Measurements from ENCODE around the gene PPP1R14B.

PPP1R14B gene

DNA sequence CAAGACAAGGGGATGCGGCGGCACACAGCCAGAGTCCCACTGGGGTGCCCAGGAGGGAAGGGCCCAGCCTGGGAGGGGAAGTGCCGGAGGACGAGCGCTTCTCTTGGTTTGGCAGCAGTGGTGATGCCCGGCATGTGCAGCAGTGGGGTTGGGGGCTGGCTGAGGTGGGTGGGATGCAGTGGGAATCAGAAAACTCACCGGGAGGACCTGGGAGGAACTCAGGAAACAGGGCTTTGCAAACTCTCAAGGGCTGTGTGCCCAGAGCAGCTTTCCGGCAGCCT lies 37.2 kb downstream of the PPP1R14B start:
- Mint-ChIP-seq H3K4me3 (no peak overlapping the region), H3K9me3 (no peaks in the 10 kb centered on the region), H3K27ac (ENCODE audit: low read depth) (no peak overlapping the region), H3K27me3 (no peaks in the 10 kb centered on the region), H3K4me1 (peaks cover 39% of the 10 kb centered on the region), H3K36me3 (ENCODE audit: insufficient read depth) (peaks cover 30% of the 10 kb centered on the region)
- DNase-seq (ENCODE audit: low spot score in 2 of 2) (no peak), ATAC-seq (replicated peaks; ENCODE audit: extremely low read depth, poor library complexity, severe bottlenecking) (no peak)

DNA sequence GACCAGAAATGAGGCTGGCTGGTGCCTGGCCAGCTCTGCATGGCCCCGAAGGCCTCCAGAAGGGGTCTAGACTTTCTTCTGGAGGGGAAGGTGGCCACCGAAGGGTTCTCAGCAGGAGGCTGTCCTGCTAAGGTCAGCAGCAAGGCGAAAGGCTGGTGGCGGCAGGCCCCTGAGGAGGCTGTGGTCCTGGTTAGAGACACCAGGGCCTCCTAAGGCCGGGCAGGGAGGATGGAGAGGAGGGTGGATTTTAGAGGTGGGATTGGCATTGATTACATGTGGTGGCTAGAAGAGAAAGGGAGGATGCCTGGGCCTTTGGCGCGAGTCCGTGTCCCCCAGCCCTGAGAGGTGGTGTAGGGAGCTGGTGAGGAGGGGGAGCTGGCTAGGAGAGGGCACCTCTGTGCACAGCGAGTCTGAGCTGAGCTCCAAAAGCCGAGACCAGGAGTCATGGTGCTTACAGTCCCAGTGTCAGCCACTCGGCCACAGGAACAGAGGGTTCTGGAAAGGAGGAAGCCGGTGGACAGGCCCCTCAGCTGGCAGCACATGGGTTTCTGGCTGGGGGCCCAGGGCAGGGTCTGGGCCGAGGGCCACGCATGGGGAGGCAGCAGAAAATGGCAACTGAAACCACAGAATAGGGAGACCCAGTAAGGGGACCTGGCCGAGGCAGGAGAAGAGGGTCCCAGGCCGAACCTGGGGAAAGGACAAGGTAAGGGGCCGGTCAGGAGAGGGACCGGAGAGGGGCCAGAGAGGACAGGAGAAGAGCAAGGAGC lies 37.8 kb downstream of the PPP1R14B start:
- Mint-ChIP-seq H3K27ac (ENCODE audit: low read depth) (peak overlapping the region; percentile 86), H3K4me1 (peaks cover 43% of the 10 kb centered on the region), H3K9me3 (no peaks in the 10 kb centered on the region), H3K4me3 (peak overlapping the region; percentile 89), H3K36me3 (ENCODE audit: insufficient read depth) (peaks cover 32% of the 10 kb centered on the region), H3K27me3 (no peaks in the 10 kb centered on the region)
- ATAC-seq (replicated peaks; ENCODE audit: extremely low read depth, poor library complexity, severe bottlenecking) (no peak), DNase-seq (ENCODE audit: low spot score in 2 of 2) (no peak)

DNA sequence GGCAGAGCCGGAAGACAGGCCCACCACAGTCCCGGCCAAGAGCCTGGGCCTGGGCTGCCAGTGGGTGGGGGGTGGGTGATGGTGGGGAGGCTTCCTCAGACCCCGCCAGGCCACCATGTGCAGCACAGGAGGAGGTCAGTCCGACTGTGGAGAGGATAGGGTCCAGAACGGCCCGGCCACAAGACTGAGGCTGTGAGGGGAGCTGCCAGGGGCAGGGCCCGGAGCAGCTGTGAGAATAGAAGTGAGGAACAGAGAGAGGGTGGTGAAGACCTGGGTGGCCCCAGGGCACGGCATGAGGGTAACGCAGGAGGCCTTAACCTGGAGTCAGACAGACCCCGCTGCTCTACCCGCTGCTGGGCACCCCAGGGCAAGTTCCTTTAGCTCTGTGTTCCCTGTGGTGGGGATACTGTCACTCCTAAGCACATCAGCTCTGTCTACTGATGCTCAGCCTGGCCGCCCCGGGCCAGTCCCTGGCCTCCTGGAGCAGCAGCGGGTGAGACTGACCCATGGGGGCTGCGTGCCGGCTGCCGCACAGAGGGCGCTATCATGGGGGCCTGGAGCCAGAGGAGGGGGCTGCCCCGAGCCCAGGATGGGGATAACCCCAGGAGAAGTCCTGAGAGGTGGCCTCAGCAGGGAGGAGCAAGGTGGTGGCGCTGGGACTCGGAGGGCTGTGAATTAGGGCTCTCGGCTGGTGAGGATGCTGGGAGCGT lies 38.5 kb downstream of the PPP1R14B start:
- peak overlapping the region; percentile 89 for H3K4me3 Mint-ChIP-seq
- H3K36me3 Mint-ChIP-seq (ENCODE audit: insufficient read depth): peaks cover 32% of the 10 kb centered on the region
- no peaks in the 10 kb centered on the region for H3K27me3 Mint-ChIP-seq
- peaks cover 47% of the 10 kb centered on the region for H3K4me1 Mint-ChIP-seq
- ATAC-seq (replicated peaks; ENCODE audit: extremely low read depth, poor library complexity, severe bottlenecking): no peak
- no peaks in the 10 kb centered on the region for H3K9me3 Mint-ChIP-seq
- no peak for DNase-seq (ENCODE audit: low spot score in 2 of 2)
- peak overlapping the region; percentile 86 for H3K27ac Mint-ChIP-seq (ENCODE audit: low read depth)

DNA sequence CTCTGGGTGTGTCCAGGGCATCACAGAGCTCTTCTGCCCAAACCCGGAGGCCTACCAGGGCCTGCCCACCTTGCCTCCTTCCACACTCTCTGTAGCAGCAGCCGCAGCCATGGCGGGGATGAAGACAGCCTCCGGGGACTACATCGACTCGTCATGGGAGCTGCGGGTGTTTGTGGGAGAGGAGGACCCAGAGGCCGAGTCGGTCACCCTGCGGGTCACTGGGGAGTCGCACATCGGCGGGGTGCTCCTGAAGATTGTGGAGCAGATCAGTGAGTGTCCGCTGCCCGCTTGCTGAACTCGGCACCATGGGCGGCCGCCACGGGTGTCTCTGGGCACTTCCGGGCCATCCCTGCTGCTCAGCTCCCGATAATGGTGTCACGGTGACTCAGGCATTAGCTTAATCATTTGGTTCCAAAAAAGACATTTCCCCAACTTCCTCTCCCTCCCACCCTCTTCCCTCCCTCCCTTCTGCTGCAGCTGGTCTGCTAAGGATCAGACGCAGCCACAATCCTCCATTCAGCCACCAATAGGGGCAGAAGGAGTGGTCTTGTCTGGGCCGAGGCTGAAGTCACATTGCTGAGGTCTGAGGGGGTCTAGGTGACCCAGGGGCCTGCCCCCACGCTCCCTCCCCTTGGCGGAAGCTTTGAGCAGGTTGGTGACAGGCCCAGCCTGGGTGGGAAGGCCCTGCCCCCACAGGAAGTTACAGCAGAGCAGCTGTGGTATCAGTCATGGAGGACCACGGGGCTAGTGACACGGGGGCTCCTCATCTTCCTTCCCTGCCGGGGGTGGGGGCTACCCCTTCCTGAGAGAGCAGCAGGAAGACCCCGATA lies 39.3 kb downstream of the PPP1R14B start:
- Mint-ChIP-seq H3K36me3 (ENCODE audit: insufficient read depth) (peaks cover 29% of the 10 kb centered on the region), H3K9me3 (no peaks in the 10 kb centered on the region), H3K27me3 (no peaks in the 10 kb centered on the region), H3K4me1 (peaks cover 46% of the 10 kb centered on the region), H3K4me3 (peak overlapping the region; percentile 89), H3K27ac (ENCODE audit: low read depth) (peak overlapping the region; percentile 86)
- DNase-seq (ENCODE audit: low spot score in 2 of 2) (peak; percentile 52 to 62), ATAC-seq (replicated peaks; ENCODE audit: extremely low read depth, poor library complexity, severe bottlenecking) (peak; percentile 76)

DNA sequence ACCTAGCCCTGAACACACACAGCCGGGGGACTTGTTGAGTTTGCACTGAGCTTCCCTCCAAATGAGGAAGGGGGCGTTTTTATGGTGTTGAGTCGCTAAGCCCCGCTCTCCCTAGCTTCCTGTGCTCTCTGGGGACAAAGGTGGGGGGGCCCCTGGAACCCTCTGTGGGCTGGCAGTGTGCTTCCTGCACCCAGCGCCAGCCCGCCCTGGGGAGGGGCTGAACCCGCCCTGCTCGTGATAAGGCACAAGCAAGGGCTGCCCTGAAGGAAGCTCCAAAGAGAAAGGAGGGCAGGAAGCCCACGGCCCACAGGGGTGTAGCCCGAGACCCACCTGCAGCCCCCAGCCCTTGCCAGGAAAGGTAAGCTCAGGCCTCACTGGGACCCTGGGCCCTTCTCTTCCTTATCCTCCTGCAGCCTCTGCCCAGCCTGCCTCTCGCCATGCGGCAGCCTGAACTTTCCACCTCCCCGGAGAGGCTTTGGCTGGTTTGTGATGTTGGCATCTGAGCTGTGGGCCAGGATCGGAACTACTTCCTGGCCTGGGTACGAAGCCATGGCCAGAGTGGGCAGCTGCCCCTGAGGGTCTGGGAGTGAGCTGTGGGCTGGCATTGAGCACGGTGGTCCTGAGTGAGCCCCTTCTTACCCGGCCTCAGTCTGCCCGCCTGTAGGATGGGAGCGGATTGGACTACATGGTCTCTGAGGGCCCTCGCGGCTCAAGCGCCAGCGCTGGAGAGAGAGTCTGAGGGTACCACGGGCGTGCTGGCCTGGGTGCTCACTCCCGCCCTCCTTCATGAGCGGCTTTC lies 40.1 kb downstream of the PPP1R14B start, which contains the start of gene FERMT3:
FERMT3 (plus strand) TSS at position 265 of the 799 bp plus-strand sequence. CDS start 644 bp downstream, outside the sequence.
- ATAC-seq (replicated peaks; ENCODE audit: extremely low read depth, poor library complexity, severe bottlenecking) (peak; percentile 66), DNase-seq (ENCODE audit: low spot score in 2 of 2) (peak in 1 of 2 donors; percentile 49)
- Mint-ChIP-seq H3K36me3 (ENCODE audit: insufficient read depth) (peaks cover 33% of the 10 kb centered on the region), H3K4me3 (peak within 1 kb of the TSS; percentile 89), H3K9me3 (no peaks in the 10 kb centered on the region), H3K27me3 (no peaks in the 10 kb centered on the region), H3K27ac (ENCODE audit: low read depth) (peak within 1 kb of the TSS; percentile 86), H3K4me1 (peaks cover 40% of the 10 kb centered on the region)

DNA sequence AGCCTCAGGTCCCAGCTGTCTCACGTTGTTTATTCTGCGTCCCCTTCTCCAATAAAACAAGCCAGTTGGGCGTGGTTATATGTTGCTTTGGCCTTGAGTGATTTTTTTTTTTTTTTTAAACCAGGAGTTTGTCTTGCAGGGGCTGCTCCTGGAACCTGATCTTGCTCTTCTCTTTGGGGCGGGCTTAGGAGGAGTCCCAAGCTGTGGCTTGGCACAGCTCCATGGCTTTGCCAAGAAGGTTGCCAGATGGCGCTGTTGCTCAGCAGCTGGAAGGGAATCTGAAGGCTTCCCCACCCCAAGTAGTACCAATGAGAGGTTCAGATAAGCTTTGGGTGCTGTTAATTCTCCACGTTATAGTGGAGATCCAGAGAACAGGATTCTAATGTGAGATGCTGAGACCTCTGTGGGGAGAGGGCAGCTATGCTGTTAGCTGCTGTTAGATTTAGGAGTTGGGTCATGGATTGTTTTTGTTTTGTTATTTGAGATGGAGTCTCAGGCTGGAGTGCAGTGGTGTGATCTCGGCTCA lies 42.2 kb downstream of the PPP1R14B start:
- H3K27ac Mint-ChIP-seq (ENCODE audit: low read depth): peak overlapping the region; percentile 62
- DNase-seq (ENCODE audit: low spot score in 2 of 2): peak; percentile 70 to 80
- H3K27me3 Mint-ChIP-seq: no peaks in the 10 kb centered on the region
- H3K36me3 Mint-ChIP-seq (ENCODE audit: insufficient read depth): peaks cover 50% of the 10 kb centered on the region
- H3K4me1 Mint-ChIP-seq: peaks cover 34% of the 10 kb centered on the region
- H3K9me3 Mint-ChIP-seq: no peaks in the 10 kb centered on the region
- ATAC-seq (replicated peaks; ENCODE audit: extremely low read depth, poor library complexity, severe bottlenecking): peak; percentile 57
- H3K4me3 Mint-ChIP-seq: peak overlapping the region; percentile 57

DNA sequence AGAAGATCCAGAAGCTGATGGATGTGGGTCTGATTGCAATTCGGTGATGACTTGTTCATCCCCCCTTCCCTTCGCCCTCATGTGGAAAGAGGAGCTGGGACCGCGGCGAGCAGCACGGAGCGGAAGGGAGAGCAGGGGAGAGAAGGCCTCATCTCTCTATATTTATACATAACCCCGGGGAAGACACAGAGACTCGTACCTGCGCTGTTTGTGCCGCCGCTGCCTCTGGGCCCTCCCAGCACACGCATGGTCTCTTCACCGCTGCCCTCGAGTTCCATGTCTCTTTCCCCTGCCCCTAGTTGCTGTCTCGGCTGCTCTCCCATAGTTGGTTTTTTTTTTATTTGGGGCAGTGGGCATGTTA lies 42.7 kb downstream of the PPP1R14B start:
- H3K36me3 Mint-ChIP-seq (ENCODE audit: insufficient read depth): peaks cover 54% of the 10 kb centered on the region
- DNase-seq (ENCODE audit: low spot score in 2 of 2) (no peak), ATAC-seq (replicated peaks; ENCODE audit: extremely low read depth, poor library complexity, severe bottlenecking) (no peak)
- no peak overlapping the region for H3K4me3 Mint-ChIP-seq
- H3K27ac Mint-ChIP-seq (ENCODE audit: low read depth): peak overlapping the region; percentile 62
- peaks cover 31% of the 10 kb centered on the region for H3K4me1 Mint-ChIP-seq
- no peaks in the 10 kb centered on the region for H3K27me3 Mint-ChIP-seq
- no peaks in the 10 kb centered on the region for H3K9me3 Mint-ChIP-seq

DNA sequence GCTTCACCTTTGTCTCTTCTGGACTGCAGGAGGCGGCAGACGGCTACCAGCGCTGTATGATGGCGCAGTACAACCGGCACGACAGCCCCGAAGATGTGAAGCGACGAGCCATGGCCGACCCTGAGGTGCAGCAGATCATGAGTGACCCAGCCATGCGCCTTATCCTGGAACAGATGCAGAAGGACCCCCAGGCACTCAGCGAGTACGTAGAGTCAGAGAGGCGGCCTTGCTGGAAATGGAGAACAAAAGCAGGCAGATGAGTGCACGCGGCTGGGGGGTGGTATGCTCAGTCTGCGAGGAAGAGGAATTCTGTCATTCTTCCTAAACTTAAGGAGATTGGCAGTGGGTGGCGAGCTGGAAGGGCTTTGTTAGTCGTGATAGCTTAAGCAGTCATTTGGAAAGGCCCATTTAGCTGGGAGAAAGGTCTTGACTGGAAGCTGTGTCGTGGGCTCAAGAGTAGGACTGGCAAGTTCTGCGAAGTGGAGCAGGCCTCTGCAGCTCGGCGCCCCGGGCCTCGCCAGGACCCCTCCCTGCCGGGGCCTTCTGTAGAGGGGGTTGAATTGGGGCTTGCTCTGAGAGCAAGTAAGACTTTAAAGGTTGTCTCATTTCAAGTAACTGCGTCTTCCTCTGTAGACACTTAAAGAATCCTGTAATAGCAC lies 43.2 kb downstream of the PPP1R14B start:
- ATAC-seq (replicated peaks; ENCODE audit: extremely low read depth, poor library complexity, severe bottlenecking): no peak
- Mint-ChIP-seq H3K9me3 (no peaks in the 10 kb centered on the region), H3K27ac (ENCODE audit: low read depth) (no peak overlapping the region), H3K4me3 (no peak overlapping the region), H3K27me3 (no peaks in the 10 kb centered on the region), H3K4me1 (peaks cover 26% of the 10 kb centered on the region), H3K36me3 (ENCODE audit: insufficient read depth) (peaks cover 59% of the 10 kb centered on the region)
- no peak for DNase-seq (ENCODE audit: low spot score in 2 of 2)

DNA sequence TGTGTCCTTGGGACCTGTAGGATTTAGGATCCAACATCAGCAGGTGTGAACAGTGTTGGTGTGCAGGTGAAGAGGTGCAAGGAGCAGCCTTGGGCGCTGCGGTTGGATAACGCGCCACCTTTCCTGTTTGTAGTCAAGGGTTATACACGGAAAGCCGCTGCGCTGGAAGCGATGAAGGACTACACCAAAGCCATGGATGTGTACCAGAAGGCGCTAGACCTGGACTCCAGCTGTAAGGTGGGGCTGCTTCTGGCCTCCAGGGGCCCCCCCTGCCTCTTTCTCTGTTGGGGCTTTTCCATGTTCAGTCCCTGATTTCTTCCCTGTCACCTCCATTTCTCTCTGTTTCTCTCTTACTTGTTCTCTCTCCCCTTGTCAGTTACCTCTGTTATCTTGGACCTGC lies 43.8 kb downstream of the PPP1R14B start:
- peaks cover 65% of the 10 kb centered on the region for H3K36me3 Mint-ChIP-seq (ENCODE audit: insufficient read depth)
- H3K4me3 Mint-ChIP-seq: no peak overlapping the region
- no peaks in the 10 kb centered on the region for H3K27me3 Mint-ChIP-seq
- H3K4me1 Mint-ChIP-seq: peaks cover 20% of the 10 kb centered on the region
- ATAC-seq (replicated peaks; ENCODE audit: extremely low read depth, poor library complexity, severe bottlenecking) (no peak), DNase-seq (ENCODE audit: low spot score in 2 of 2) (no peak)
- no peaks in the 10 kb centered on the region for H3K9me3 Mint-ChIP-seq
- H3K27ac Mint-ChIP-seq (ENCODE audit: low read depth): no peak overlapping the region

DNA sequence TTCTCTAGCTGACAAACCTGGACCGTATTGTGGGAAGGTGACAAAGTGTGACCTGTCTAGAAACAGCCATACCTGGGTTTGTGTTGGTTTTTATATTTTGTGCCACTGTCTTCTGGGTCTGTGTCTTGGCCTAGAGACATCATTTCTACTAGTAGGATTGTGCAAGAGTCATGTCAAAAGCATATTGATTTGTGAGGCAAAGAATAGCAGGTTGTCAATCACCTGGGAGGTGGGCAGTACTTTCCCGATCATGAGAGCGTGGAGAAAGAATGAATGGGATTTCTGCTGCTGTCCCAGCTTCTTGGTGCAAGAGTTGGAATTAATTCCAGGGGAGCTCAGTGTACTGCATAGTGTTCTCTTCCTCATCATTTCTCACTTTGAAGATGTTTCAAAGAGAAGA lies 45.2 kb downstream of the PPP1R14B start:
- Mint-ChIP-seq H3K4me1 (peaks cover 16% of the 10 kb centered on the region), H3K36me3 (ENCODE audit: insufficient read depth) (peaks cover 72% of the 10 kb centered on the region), H3K27me3 (no peaks in the 10 kb centered on the region), H3K4me3 (no peak overlapping the region), H3K9me3 (no peaks in the 10 kb centered on the region), H3K27ac (ENCODE audit: low read depth) (no peak overlapping the region)
- DNase-seq (ENCODE audit: low spot score in 2 of 2) (no peak), ATAC-seq (replicated peaks; ENCODE audit: extremely low read depth, poor library complexity, severe bottlenecking) (no peak)

DNA sequence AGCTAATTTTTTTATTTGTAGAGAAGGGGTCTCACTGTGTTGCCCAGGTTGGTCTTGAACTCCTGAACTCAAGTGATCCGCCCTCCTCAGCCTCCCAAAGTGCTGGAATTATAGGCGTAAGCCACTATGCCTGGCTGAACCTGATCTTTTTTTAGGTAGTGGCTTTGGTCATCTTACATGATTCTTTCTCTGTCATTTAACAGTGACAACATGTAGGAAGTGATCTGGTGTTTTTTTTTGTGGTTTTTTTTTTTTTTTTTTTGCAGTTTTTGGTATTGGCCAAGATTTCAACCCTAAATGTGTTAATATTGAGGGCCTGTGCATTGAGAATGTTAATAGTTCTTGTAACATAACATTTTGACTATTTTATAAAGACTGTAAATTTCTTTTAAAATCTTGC lies 48.2 kb downstream of the PPP1R14B start:
- no peaks in the 10 kb centered on the region for H3K27me3 Mint-ChIP-seq
- ATAC-seq (replicated peaks; ENCODE audit: extremely low read depth, poor library complexity, severe bottlenecking): no peak
- peaks cover 6% of the 10 kb centered on the region for H3K4me1 Mint-ChIP-seq
- no peaks in the 10 kb centered on the region for H3K9me3 Mint-ChIP-seq
- peaks cover 81% of the 10 kb centered on the region for H3K36me3 Mint-ChIP-seq (ENCODE audit: insufficient read depth)
- no peak for DNase-seq (ENCODE audit: low spot score in 2 of 2)
- no peak overlapping the region for H3K4me3 Mint-ChIP-seq
- no peak overlapping the region for H3K27ac Mint-ChIP-seq (ENCODE audit: low read depth)
